HCT116 (cell line): ENCODE measurements around the gene TMEM169. TPM values are rescaled to one million over a fixed set of nuclear protein-coding genes. Genes with fewer than 3 reads are reported as not detected.

Experiments
- ATAC-seq: fragments of 200-7000 bp; cut with Tn5 transposase; 2 replicates; pipeline ENCODE4 v1.9.1; 2020; ENCODE audit warnings: mild to moderate bottlenecking, moderate library complexity
- BruUV-seq: library from RNA; stranded (reverse); fragments of 400-500 nt; replicated peaks from 2 replicates; lab custom pipeline; 2021; lab: Mats Ljungman, UMichigan
- CTCF ChIA-PET: fragments of 300-600 bp; sonication (Branson Sonifier 250); formaldehyde crosslinking; loops from one replicate; lab custom pipeline; 2021; ENCODE audit warnings: antibody characterized with exemption; lab: Charles Lee
- POLR2A ChIA-PET: fragments of 300-600, 350-600 bp; sonication (Branson Sonifier 250); formaldehyde crosslinking; loops from one replicate; lab custom pipeline; 2021; ENCODE audit warnings: antibody characterized with exemption; lab: Charles Lee
- RAD21 ChIA-PET, 2 experiments: fragments of 300-600 bp; sonication (Branson Sonifier 250); formaldehyde crosslinking; loops; one replicate each; lab custom pipeline; 2023; ENCODE audit warnings: low total read pairs in 2 of 2; ENCODE audit not compliant: uncharacterized antibody in 2 of 2, unreplicated experiment in 2 of 2, low non-redundant PET in 1 of 2; lab: Charles Lee
- DNase-seq: peaks from one replicate; pipeline ENCODE4 v3.0.0-alpha.2; 2010; ENCODE audit warnings: low read depth, low spot score
- H2AFZ ChIP-seq: fragments of 200-600 bp; shearing (Covaris generic), sonication (generic); 2 replicates; pipeline ENCODE4 v1.6.1; 2017; ENCODE audit warnings: low read depth, mixed run types, mixed read lengths, antibody characterized with exemption, low read length; ENCODE audit not compliant: poor library complexity, severe bottlenecking
- H3K27ac ChIP-seq: 2 replicates; pipeline ENCODE4 v1.5.1; 2012; ENCODE audit warnings: low read depth, low read length
- H3K27me3 ChIP-seq: fragments of 200-600 bp; sonication (generic); 2 replicates; pipeline ENCODE4 v1.6.1; 2016; ENCODE audit warnings: mixed run types, low read length, mixed read lengths; ENCODE audit not compliant: insufficient read depth
- H3K36me3 ChIP-seq, 2 experiments: fragments of 200-500 bp in 1 of 2; fragments of 200-600 bp in 1 of 2; sonication (Bioruptor generic) in 1 of 2; sonication (generic) in 1 of 2; 2 replicates each; pipeline versions ENCODE4 v1.5.1 to v1.6.1; 2014 to 2016; ENCODE audit warnings: low read length in 2 of 2, inconsistent platforms in 1 of 2, mixed read lengths in 1 of 2, mixed run types in 1 of 2; ENCODE audit not compliant: insufficient read depth in 2 of 2, control insufficient read depth in 1 of 2
- H3K4me1 ChIP-seq, 2 experiments: fragments of 200-600 bp in 1 of 2; sonication (generic) in 1 of 2; 2 replicates each; pipeline versions ENCODE4 v1.5.1 to v1.6.1; 2012 to 2017; ENCODE audit warnings: low read length in 2 of 2, inconsistent platforms in 1 of 2, mild to moderate bottlenecking in 1 of 2, mixed read lengths in 1 of 2, mixed run types in 1 of 2, moderate library complexity in 1 of 2; ENCODE audit not compliant: insufficient read depth in 2 of 2, control insufficient read depth in 1 of 2
- H3K4me2 ChIP-seq: fragments of 200-600 bp; sonication (generic); 2 replicates; pipeline ENCODE4 v1.6.1; 2017; ENCODE audit warnings: mixed run types, low read length, mixed read lengths
- H3K4me3 ChIP-seq, 2 experiments: fragments of 200-600 bp in 1 of 2; sonication (generic) in 1 of 2; replicated peaks in 1 of 2; 2 replicates each; pipeline ENCODE4 v1.5.1; 2011 to 2016; ENCODE audit warnings: low read length in 2 of 2, control low read depth in 1 of 2, low read depth in 1 of 2, mild to moderate bottlenecking in 1 of 2, mixed read lengths in 1 of 2, mixed run types in 1 of 2
- H3K79me2 ChIP-seq: fragments of 200-600 bp; sonication (generic); 2 replicates; pipeline ENCODE4 v1.6.1; 2017; ENCODE audit warnings: mild to moderate bottlenecking, mixed run types, low read length, moderate library complexity, mixed read lengths; ENCODE audit not compliant: insufficient read depth
- H3K9ac ChIP-seq: fragments of 200-600 bp; sonication (generic); 2 replicates; pipeline ENCODE4 v1.6.1; 2016; ENCODE audit warnings: low read length, mixed read lengths
- H3K9me2 ChIP-seq: fragments of 200-600 bp; sonication (generic), shearing (Covaris generic); 2 replicates; pipeline ENCODE4 v1.6.1; 2017; ENCODE audit warnings: mixed run types, mild to moderate bottlenecking, moderate library complexity; ENCODE audit not compliant: insufficient read depth
- H3K9me3 ChIP-seq, 2 experiments: fragments of 200-500 bp in 1 of 2; fragments of 200-600 bp in 1 of 2; sonication (Bioruptor generic) in 1 of 2; sonication (generic) in 1 of 2; 2 replicates each; pipeline ENCODE4 v1.6.1; 2014 to 2017; ENCODE audit warnings: low read length in 2 of 2, mixed read lengths in 2 of 2, inconsistent platforms in 1 of 2, low read depth in 1 of 2, mild to moderate bottlenecking in 1 of 2, mixed run types in 1 of 2, moderate library complexity in 1 of 2; ENCODE audit not compliant: control insufficient read depth in 1 of 2, insufficient read depth in 1 of 2
- H4K20me1 ChIP-seq: fragments of 200-600 bp; sonication (generic), shearing (Covaris generic); 2 replicates; pipeline ENCODE4 v1.6.1; 2017; ENCODE audit warnings: mixed run types, mild to moderate bottlenecking, moderate library complexity; ENCODE audit not compliant: insufficient read depth
- EZH2phosphoT487 ChIP-seq: fragments of 200-600 bp; IDR thresholded peaks from 2 replicates; pipeline ENCODE4 v1.6.1; 2018; ENCODE audit warnings: antibody characterized with exemption, borderline replicate concordance
- JUND ChIP-seq: IDR thresholded peaks from 2 replicates; pipeline ENCODE4 v1.6.1; 2012
- RAD21 ChIP-seq: IDR thresholded peaks from 2 replicates; pipeline ENCODE4 v1.6.1; 2012; ENCODE audit warnings: low read depth, mild to moderate bottlenecking
- SRF ChIP-seq: IDR thresholded peaks from 2 replicates; pipeline ENCODE4 v1.6.1; 2012; ENCODE audit warnings: low read depth
- ZNF274 ChIP-seq: fragments of 200-500 bp; sonication (Bioruptor generic); IDR thresholded peaks from 2 replicates; pipeline ENCODE4 v1.6.1; 2014; ENCODE audit warnings: mild to moderate bottlenecking, low read depth, low read length, inconsistent platforms
- intact Hi-C: fragments of 100-400 bp; cut with micrococcal nuclease; formaldehyde crosslinking; loops from 2 replicates; pipeline ENCODE4 v1.10.0; 2022
- total RNA-seq: library from RNA; stranded (reverse); gene quantifications from one replicate; pipeline ENCODE4 v1.2.1, GENCODE V29; 2021; ENCODE audit not compliant: unreplicated experiment

The TMEM169 gene
- total RNA-seq, 1 experiment from 2014 or later, result 0.42 TPM

GRCh38 chr2:216132585-216132984 is 50.9 kb downstream of the TMEM169 start:
- no peak for ATAC-seq
- peaks cover 75 to 78% of the 10 kb centered on the region in 2 experiments for H3K36me3 ChIP-seq

GRCh38 chr2:216133397-216133796 is 51.7 kb downstream of the TMEM169 start:
- no peak overlapping the region for H3K4me3 ChIP-seq
- ChIA-PET POLR2A (no interaction called here), CTCF (interaction anchor here (0.9 kb wide), 1 partner anchor 19 kb away, joined by 4 read pairs; no protein-coding TSS in a partner anchor), RAD21 (no interaction called here)
- TF ChIP-seq JUND (no peak), RAD21 (no peak), EZH2phosphoT487 (no peak)
- no peak for DNase-seq
- H3K9me3 ChIP-seq, result no peaks in the 10 kb centered on the region
- no peaks in the 10 kb centered on the region for H3K4me1 ChIP-seq
- H3K9me2 ChIP-seq, result no peaks in the 10 kb centered on the region
- peaks cover 18% of the 10 kb centered on the region; the same call in 1 of the 2 replicates for H4K20me1 ChIP-seq
- BruUV-seq, result no TSS peak
- H3K4me2 ChIP-seq, result no peak overlapping the region
- ATAC-seq, result no peak
- no peaks in the 10 kb centered on the region for H3K27me3 ChIP-seq
- H3K79me2 ChIP-seq, result peaks cover 95% of the 10 kb centered on the region
- no peak overlapping the region for H2AFZ ChIP-seq
- H3K36me3 ChIP-seq, result peaks cover 76 to 78% of the 10 kb centered on the region in 2 experiments
- H3K9ac ChIP-seq, result no peak overlapping the region
- intact Hi-C loops, result no loop called here
- no peak overlapping the region for H3K27ac ChIP-seq

More at GRCh38 chr2:216132585-216132984, 50.9 kb downstream of the TMEM169 start:
- ChIA-PET POLR2A (no interaction called here), RAD21 (no interaction called here), CTCF (no interaction called here)
- Histone ChIP-seq H4K20me1 (peaks cover 24% of the 10 kb centered on the region; the same call in 1 of the 2 replicates), H3K4me2 (no peak overlapping the region), H3K9me3 (no peaks in the 10 kb centered on the region), H3K27me3 (no peaks in the 10 kb centered on the region), H3K79me2 (peaks cover 95% of the 10 kb centered on the region), H3K9ac (no peak overlapping the region), H3K4me3 (no peak overlapping the region), H2AFZ (no peak overlapping the region), H3K27ac (no peak overlapping the region), H3K9me2 (no peaks in the 10 kb centered on the region), H3K4me1 (no peaks in the 10 kb centered on the region)
- no peak for DNase-seq
- no peak for TF ChIP-seq ZNF274
- no peak for TF ChIP-seq SRF
- BruUV-seq, result no TSS peak
- intact Hi-C loops, result no loop called here
